IMR-90 (cell line): ENCODE data around the gene S100A2.

Experiments used
- BHLHE40 ChIP-seq: fragments of 150-350 bp; IDR thresholded peaks from 2 replicates; pipeline ENCODE4 v1.6.1; 2016; ENCODE audit warnings: mild to moderate bottlenecking, low read depth, low read length
- CEBPB ChIP-seq: IDR thresholded peaks from 2 replicates; pipeline ENCODE4 v1.6.1; 2012; ENCODE audit warnings: low read depth, low read length, improper control_type of control experiment
- MAFK ChIP-seq: IDR thresholded peaks from 2 replicates; pipeline ENCODE4 v1.6.1; 2012; ENCODE audit warnings: low read depth, low read length, improper control_type of control experiment
- MAZ ChIP-seq: IDR thresholded peaks from 2 replicates; pipeline ENCODE4 v1.6.1; 2012; ENCODE audit warnings: low read depth, mild to moderate bottlenecking, low read length, improper control_type of control experiment, moderate library complexity, borderline replicate concordance
- MXI1 ChIP-seq: IDR thresholded peaks from 2 replicates; pipeline ENCODE4 v1.6.1; 2012; ENCODE audit warnings: low read depth, mild to moderate bottlenecking, low read length, moderate library complexity, borderline replicate concordance
- POLR2A ChIP-seq: IDR thresholded peaks from 2 replicates; pipeline ENCODE4 v1.6.1; 2012; ENCODE audit warnings: mild to moderate bottlenecking, low read depth, low read length
- RAD21 ChIP-seq: IDR thresholded peaks from 2 replicates; pipeline ENCODE4 v1.6.1; 2012; ENCODE audit warnings: low read length, improper control_type of control experiment
- RCOR1 ChIP-seq: IDR thresholded peaks from 2 replicates; pipeline ENCODE4 v1.6.1; 2012; ENCODE audit warnings: mild to moderate bottlenecking, low read length, improper control_type of control experiment; ENCODE audit not compliant: insufficient replicate concordance
- RFX5 ChIP-seq: IDR thresholded peaks from 2 replicates; pipeline ENCODE4 v1.8.0; 2012; ENCODE audit warnings: low read depth, mild to moderate bottlenecking, low read length, moderate library complexity
- TF ChIP-seq, protein P1 (sequence below): conservative IDR thresholded peaks from 2 replicates; pipeline ENCODE4 v1.5.1; 2012; ENCODE audit warnings: mild to moderate bottlenecking, low read depth, low read length, improper control_type of control experiment
- TF ChIP-seq, protein P2 (sequence below): fragments of 150-350 bp; IDR thresholded peaks from 2 replicates; pipeline ENCODE4 v1.6.1; 2017; ENCODE audit warnings: mild to moderate bottlenecking, antibody characterized with exemption, low read length, low read depth

DNA sequence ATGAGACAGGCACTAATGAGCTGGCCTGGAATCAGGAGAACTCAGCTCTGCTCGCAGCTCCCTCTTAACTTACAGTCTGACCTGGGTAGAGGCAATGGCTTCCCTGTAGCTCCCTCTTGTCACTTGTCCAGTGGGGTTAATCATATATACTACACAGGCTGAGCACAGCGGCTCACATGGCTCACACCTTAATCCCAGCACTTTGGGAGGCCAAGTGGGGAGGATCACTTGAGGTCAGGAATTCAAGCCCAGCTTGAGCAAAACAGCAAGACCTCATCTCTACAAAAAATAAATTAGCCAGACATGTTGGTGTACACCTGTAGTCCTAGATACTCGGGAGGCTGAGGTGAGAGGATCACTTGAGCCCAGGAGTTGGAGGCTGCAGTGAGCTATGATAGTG lies 34.0 kb downstream of the S100A2 start:
- TF ChIP-seq, protein P1, sequence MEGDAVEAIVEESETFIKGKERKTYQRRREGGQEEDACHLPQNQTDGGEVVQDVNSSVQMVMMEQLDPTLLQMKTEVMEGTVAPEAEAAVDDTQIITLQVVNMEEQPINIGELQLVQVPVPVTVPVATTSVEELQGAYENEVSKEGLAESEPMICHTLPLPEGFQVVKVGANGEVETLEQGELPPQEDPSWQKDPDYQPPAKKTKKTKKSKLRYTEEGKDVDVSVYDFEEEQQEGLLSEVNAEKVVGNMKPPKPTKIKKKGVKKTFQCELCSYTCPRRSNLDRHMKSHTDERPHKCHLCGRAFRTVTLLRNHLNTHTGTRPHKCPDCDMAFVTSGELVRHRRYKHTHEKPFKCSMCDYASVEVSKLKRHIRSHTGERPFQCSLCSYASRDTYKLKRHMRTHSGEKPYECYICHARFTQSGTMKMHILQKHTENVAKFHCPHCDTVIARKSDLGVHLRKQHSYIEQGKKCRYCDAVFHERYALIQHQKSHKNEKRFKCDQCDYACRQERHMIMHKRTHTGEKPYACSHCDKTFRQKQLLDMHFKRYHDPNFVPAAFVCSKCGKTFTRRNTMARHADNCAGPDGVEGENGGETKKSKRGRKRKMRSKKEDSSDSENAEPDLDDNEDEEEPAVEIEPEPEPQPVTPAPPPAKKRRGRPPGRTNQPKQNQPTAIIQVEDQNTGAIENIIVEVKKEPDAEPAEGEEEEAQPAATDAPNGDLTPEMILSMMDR: no peak
- TF ChIP-seq RAD21: no peak
- no peak for TF ChIP-seq BHLHE40
- no peak for TF ChIP-seq POLR2A
- TF ChIP-seq MAZ: no peak
- TF ChIP-seq, protein P2, sequence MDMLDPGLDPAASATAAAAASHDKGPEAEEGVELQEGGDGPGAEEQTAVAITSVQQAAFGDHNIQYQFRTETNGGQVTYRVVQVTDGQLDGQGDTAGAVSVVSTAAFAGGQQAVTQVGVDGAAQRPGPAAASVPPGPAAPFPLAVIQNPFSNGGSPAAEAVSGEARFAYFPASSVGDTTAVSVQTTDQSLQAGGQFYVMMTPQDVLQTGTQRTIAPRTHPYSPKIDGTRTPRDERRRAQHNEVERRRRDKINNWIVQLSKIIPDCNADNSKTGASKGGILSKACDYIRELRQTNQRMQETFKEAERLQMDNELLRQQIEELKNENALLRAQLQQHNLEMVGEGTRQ: no peak
- no peak for TF ChIP-seq MXI1
- no peak for TF ChIP-seq RFX5
- no peak for TF ChIP-seq MAFK
- TF ChIP-seq RCOR1: no peak
- TF ChIP-seq CEBPB: no peak
